GM12874 (cell line): ENCODE measurements around the gene ANKRD29.

Experiments
- TF ChIP-seq, protein P1 (sequence below): IDR thresholded peaks from 2 replicates; pipeline ENCODE4 v1.5.1; 2011; ENCODE audit warnings: low read depth, mild to moderate bottlenecking, control low read depth, low read length, moderate library complexity; ENCODE audit not compliant: insufficient read depth

ANKRD29 gene

DNA sequence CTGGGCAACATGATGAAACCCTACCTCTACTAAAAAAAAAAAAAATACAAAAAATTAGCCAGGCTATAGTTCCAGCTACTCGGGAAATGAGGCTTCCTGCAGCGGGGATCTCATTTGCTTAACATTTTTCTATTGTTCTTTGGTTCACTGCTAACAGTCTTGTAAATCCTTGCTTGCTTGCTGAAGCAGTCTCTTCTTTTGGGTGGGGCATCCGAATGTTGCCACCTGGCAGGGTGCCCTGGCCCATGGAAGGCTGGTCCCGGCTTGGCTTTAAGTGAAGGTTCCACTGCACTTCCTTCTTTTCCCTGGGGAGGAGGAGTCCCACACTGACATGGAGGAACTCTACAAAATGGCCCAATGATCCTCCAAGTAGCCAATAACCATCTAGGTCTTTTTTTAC lies 6.0 kb upstream of the ANKRD29 start:
- TF ChIP-seq, protein P1, sequence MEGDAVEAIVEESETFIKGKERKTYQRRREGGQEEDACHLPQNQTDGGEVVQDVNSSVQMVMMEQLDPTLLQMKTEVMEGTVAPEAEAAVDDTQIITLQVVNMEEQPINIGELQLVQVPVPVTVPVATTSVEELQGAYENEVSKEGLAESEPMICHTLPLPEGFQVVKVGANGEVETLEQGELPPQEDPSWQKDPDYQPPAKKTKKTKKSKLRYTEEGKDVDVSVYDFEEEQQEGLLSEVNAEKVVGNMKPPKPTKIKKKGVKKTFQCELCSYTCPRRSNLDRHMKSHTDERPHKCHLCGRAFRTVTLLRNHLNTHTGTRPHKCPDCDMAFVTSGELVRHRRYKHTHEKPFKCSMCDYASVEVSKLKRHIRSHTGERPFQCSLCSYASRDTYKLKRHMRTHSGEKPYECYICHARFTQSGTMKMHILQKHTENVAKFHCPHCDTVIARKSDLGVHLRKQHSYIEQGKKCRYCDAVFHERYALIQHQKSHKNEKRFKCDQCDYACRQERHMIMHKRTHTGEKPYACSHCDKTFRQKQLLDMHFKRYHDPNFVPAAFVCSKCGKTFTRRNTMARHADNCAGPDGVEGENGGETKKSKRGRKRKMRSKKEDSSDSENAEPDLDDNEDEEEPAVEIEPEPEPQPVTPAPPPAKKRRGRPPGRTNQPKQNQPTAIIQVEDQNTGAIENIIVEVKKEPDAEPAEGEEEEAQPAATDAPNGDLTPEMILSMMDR: no peak

DNA sequence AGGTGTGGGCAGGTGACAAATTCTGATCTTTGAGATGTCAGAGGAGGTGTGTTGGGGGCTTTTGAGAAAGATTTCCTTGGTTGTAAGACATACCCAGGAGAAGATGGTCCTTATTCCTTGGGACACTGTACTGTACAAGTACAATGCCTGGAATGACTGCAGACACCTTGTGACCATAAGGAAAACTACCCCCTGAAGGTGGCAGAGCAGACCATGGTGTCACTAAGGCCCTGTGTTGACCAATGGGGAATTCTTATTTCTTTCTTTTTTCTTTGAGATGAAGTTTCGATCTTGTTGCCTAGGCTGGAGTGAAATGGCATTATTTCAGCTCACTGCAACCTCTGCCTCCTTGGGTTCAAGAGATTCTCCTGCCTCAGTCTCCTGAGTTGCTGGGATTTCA lies 4.4 kb upstream of the ANKRD29 start:
- TF ChIP-seq, protein P1: no peak

DNA sequence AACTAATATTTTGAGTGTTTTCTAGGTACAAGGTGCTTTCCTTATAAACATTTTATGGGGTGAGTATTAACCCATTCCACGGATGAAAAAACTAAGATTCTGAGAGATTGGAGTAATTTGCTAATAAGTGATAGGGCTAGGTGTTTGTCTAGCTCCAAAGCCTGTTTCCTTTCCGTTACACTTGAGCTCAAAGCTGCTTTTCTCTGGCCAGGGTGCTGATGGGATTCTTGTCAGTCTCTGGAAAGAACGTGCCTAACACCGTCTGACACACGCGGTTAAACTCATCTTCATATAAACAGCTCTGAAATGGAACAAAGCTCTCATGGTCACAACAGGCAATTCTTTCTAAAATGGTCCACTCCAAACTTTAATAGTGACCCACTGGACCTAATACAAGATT lies 2.0 kb upstream of the ANKRD29 start:
- TF ChIP-seq, protein P1: no peak

DNA sequence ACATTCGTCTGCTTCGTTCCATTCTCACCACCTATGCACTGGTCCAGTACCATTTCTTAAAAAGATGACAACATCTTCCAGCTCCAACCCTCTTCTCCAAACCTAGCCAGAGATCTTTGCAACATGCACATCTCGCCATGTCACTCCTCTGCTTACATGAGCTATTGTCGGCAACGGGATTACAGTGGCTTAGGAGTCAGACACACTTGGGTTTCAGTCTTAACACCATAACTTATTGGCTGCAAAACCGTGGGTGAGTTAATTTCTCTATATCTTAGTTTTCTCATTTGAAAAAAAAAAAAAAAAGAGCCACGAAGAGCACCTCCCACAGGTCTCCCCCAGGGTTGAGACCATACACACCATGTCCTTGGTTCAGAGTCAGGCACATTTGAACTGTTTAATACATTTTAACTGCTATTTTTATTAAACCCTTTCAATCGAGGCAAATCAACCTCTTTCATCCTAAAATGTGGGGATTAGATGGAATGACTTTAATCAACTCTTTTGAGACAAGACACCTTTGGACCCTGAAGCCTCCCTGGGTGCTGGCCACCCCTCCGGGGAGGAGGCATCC lies 889 bp downstream of the ANKRD29 start:
- TF ChIP-seq, protein P1: no peak

DNA sequence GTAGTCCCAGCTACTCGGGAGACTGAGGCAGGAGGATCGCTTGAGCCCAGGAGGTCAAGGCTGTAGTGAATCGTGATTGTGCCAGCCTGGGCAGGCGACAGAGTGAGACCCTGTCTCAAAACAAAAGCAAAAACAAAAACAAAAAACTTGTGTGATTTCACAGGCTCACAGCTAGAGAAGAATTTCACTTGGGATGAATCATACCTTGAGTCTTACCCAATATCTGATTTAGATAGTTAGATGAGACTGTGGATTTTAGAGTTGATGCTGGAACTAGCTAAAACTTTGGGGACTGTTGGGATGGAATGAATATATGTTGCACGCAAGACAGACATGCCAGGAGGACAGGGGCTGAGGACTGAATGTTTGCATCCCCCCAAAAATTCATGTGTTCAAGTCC lies 4.4 kb downstream of the ANKRD29 start:
- TF ChIP-seq, protein P1: no peak

DNA sequence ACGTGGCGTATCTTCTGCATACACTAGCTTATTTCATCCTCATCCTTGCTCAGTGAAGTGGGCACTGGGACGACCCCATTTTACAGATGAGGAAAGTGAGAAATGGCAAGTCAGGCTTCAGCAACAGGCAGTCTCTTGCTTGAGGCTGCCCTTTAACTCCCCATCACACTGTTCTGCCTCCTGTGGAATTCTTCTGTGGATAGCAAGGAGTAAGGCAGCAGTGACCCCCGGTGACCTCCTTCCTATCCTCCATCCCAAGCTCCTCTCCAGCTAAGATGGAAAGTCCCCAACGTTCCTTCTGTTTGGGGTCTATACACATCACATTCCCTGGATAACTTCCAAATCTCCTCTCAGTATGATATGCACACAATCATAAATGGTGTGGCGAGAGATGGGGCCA lies 10.5 kb downstream of the ANKRD29 start:
- TF ChIP-seq, protein P1: no peak

DNA sequence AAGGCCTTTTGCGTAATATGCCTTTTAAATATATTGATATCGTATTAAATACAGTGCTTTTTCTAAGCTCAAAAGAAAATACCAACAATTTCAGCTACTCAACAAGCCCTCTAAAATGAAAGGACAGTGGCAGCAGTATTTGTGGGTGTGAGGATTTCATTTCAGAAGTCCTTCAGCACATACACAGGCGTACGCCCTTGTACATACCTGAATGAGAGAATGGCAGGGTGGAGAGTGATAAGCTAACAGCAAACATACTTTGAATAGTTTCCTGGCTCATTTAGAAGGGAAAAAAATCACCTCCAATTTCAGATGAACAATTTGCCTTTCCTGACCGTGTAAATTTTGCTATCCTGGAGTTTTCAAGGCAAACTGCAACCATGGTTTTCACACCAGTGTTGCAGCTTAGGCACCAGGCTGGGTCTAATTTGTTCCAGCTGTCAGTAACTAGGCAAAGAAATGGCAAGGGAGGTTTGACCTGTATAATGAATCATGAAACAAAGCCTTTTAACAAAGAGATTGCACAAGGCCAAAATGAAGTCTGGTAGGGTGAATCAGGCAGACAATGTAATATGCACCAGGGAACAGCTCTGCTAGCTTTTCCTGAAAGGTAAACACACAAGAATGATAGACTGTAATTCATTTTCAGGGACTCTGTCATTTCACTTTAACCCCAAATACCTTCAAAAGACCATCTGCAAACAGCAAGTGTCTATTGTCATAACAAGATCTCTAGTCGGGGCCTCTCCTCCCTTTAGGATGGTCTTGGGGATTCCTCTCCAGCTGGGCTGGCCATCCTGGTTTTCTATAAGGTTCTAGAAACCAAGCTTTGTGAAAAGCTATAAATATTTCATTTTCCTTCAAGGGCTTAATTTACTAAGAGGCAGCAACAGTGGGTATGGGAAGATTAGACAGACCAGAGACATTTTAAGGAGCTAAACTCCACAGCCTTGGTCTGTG lies 11.5 kb downstream of the ANKRD29 start:
- TF ChIP-seq, protein P1: no peak
